WTC11 (cell line): ENCODE data around the gene POLR3H. TPM values are rescaled to one million over a fixed set of nuclear protein-coding genes. Genes with fewer than 3 reads are reported as not detected.

Experiments
- ATF1 ChIP-seq: sonication (generic); formaldehyde crosslinking; IDR thresholded peaks from 2 replicates; pipeline ENCODE4 v1.8.1; 2023; ENCODE audit warnings: mild to moderate bottlenecking, moderate library complexity, missing genetic modification reagents
- ELF4 ChIP-seq: sonication (generic); formaldehyde crosslinking; IDR thresholded peaks from 2 replicates; pipeline ENCODE4 v1.8.1; 2022; ENCODE audit warnings: low read depth, mild to moderate bottlenecking, moderate library complexity, missing genetic modification reagents
- FOXJ3 ChIP-seq: sonication (generic); formaldehyde crosslinking; IDR thresholded peaks from 2 replicates; pipeline ENCODE4 v1.9.0; 2021; ENCODE audit warnings: missing genetic modification reagents, mild to moderate bottlenecking, borderline replicate concordance
- GTF2I ChIP-seq: fragments of 250-450 bp; sonication (Bioruptor Pico); conservative IDR thresholded peaks from 2 replicates; pipeline ENCODE4 v1.4.0; 2021; ENCODE audit warnings: mild to moderate bottlenecking
- HMGA2 ChIP-seq: fragments of 250-450 bp; sonication (Bioruptor Pico); IDR thresholded peaks from 2 replicates; pipeline ENCODE4 v1.4.0; 2021; ENCODE audit warnings: mild to moderate bottlenecking, moderate library complexity
- IRF2 ChIP-seq: sonication (generic); formaldehyde crosslinking; IDR thresholded peaks from 2 replicates; pipeline ENCODE4 v1.8.0; 2022; ENCODE audit warnings: low read depth, missing genetic modification reagents, borderline replicate concordance
- MXD4 ChIP-seq: fragments of 250-450 bp; sonication (Bioruptor Pico); IDR thresholded peaks from 2 replicates; pipeline ENCODE4 v1.8.0; 2021; ENCODE audit warnings: mild to moderate bottlenecking, moderate library complexity, borderline replicate concordance
- MYBL2 ChIP-seq: sonication (generic); formaldehyde crosslinking; IDR thresholded peaks from 2 replicates; pipeline ENCODE4 v1.8.1; 2023; ENCODE audit warnings: mild to moderate bottlenecking, moderate library complexity, missing genetic modification reagents
- NR1H2 ChIP-seq: sonication (generic); formaldehyde crosslinking; IDR thresholded peaks from 2 replicates; pipeline ENCODE4 v1.9.0; 2021; ENCODE audit warnings: mild to moderate bottlenecking, moderate library complexity, missing genetic modification reagents
- PRRX2 ChIP-seq: fragments of 250-450 bp; sonication (Bioruptor Pico); IDR thresholded peaks from 2 replicates; pipeline ENCODE4 v1.8.0; 2021; ENCODE audit warnings: mild to moderate bottlenecking
- RORB ChIP-seq: fragments of 250-450 bp; sonication (Bioruptor Pico); IDR thresholded peaks from 2 replicates; pipeline ENCODE4 v1.9.0; 2021; ENCODE audit warnings: mild to moderate bottlenecking
- SOX15 ChIP-seq: fragments of 250-450 bp; sonication (Bioruptor Pico); IDR thresholded peaks from 2 replicates; pipeline ENCODE4 v1.9.0; 2021; ENCODE audit warnings: mild to moderate bottlenecking
- TCF7 ChIP-seq: sonication (generic); formaldehyde crosslinking; IDR thresholded peaks from 2 replicates; pipeline ENCODE4 v1.8.0; 2022; ENCODE audit warnings: mild to moderate bottlenecking, low read depth, missing genetic modification reagents, moderate library complexity
- ZNF396 ChIP-seq: fragments of 250-450 bp; sonication (Bioruptor Pico); IDR thresholded peaks from 2 replicates; pipeline ENCODE4 v1.8.0; 2021; ENCODE audit warnings: mild to moderate bottlenecking, moderate library complexity, borderline replicate concordance
- ZNF423 ChIP-seq: fragments of 250-450 bp; sonication (Bioruptor Pico); IDR thresholded peaks from 2 replicates; pipeline ENCODE4 v2.1.2; 2022; ENCODE audit warnings: mild to moderate bottlenecking, moderate library complexity
- total RNA-seq: library from RNA; stranded (reverse); gene quantifications from 3 replicates; pipeline ENCODE4 v1.2.3, GENCODE V29; 2021
- TF ChIP-seq, protein P1 (sequence below): sonication (generic); formaldehyde crosslinking; IDR thresholded peaks from 2 replicates; pipeline ENCODE4 v1.8.1; 2023; ENCODE audit warnings: mild to moderate bottlenecking, missing genetic modification reagents
- TF ChIP-seq, protein P2 (sequence below): sonication (generic); formaldehyde crosslinking; IDR thresholded peaks from 2 replicates; pipeline ENCODE4 v1.8.0; 2022; ENCODE audit warnings: mild to moderate bottlenecking, missing genetic modification reagents
- TF ChIP-seq, protein P3 (sequence below): sonication (generic); formaldehyde crosslinking; IDR thresholded peaks from 2 replicates; pipeline ENCODE4 v1.8.0; 2023; ENCODE audit warnings: mild to moderate bottlenecking, missing genetic modification reagents
- TF ChIP-seq, protein P4 (sequence below): sonication (generic); formaldehyde crosslinking; IDR thresholded peaks from 2 replicates; pipeline ENCODE4 v1.8.1; 2022; ENCODE audit warnings: missing genetic modification reagents, borderline replicate concordance
- TF ChIP-seq, protein P5 (sequence below): sonication (generic); formaldehyde crosslinking; IDR thresholded peaks from 2 replicates; pipeline ENCODE4 v1.8.0; 2022; ENCODE audit warnings: mild to moderate bottlenecking, missing genetic modification reagents
- TF ChIP-seq, protein P6 (sequence below): sonication (generic); formaldehyde crosslinking; IDR thresholded peaks from 2 replicates; pipeline ENCODE4 v1.8.0; 2022; ENCODE audit warnings: mild to moderate bottlenecking, missing genetic modification reagents
- TF ChIP-seq, protein P7 (sequence below): fragments of 250-450 bp; sonication (Bioruptor Pico); conservative IDR thresholded peaks from 2 replicates; pipeline ENCODE4 v1.9.0; 2021; ENCODE audit warnings: mild to moderate bottlenecking
- TF ChIP-seq, protein P8 (sequence below): fragments of 250-450 bp; sonication (Bioruptor Pico); IDR thresholded peaks from 2 replicates; pipeline ENCODE4 v2.1.2; 2022; ENCODE audit warnings: mild to moderate bottlenecking, moderate library complexity
- TF ChIP-seq, protein P9 (sequence below): sonication (generic); formaldehyde crosslinking; IDR thresholded peaks from 2 replicates; pipeline ENCODE4 v1.8.1; 2022; ENCODE audit warnings: low read depth, missing genetic modification reagents, borderline replicate concordance

Gene POLR3H
- total RNA-seq, 1 experiment from 2014 or later = 28.8 TPM

DNA sequence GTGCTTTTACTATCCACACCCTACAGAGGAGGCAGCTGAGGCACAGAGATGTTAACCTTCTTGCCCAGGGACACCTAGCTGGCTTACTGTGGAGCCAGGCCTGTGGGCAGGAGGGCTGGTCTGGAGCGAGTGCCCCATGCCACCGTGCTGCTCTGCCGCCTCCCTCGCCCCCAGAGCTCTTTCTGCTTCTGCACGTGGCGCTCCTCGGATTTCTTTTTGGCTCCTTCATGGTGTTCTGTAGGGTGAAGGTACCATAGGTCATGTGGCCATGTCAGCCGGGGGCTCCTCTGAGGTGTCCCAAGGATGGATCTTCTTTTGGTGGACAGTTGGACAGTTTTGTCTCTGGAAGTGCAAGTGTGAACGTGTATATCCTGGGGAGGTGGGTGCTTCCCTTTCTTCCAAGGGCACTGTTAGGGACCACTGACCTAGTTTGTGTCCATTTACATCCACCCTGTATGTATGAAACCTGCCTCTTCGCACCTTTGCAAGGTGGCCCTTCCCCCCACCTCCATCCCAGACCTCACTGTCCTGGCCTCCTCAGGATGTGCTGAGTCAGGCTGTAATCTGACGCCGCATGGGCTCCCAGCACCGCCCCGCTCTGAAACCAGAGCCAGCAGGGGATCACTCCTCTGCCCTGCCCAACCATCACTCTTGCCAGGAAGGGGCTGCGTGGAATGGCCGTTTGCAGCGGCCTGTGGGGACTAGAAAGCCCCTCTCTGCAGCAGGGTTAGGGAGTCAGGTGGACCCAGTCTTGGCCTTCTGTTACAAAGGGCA lies 31.7 kb downstream of the POLR3H start (continued):
- TF ChIP-seq, protein P1, sequence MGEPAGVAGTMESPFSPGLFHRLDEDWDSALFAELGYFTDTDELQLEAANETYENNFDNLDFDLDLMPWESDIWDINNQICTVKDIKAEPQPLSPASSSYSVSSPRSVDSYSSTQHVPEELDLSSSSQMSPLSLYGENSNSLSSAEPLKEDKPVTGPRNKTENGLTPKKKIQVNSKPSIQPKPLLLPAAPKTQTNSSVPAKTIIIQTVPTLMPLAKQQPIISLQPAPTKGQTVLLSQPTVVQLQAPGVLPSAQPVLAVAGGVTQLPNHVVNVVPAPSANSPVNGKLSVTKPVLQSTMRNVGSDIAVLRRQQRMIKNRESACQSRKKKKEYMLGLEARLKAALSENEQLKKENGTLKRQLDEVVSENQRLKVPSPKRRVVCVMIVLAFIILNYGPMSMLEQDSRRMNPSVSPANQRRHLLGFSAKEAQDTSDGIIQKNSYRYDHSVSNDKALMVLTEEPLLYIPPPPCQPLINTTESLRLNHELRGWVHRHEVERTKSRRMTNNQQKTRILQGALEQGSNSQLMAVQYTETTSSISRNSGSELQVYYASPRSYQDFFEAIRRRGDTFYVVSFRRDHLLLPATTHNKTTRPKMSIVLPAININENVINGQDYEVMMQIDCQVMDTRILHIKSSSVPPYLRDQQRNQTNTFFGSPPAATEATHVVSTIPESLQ (CRISPR knock-in tag) = no peak
- TF ChIP-seq MYBL2 (no peak), FOXJ3 (CRISPR knock-in tag) (no peak), ELF4 (CRISPR knock-in tag) (no peak), TCF7 (CRISPR knock-in tag) (no peak), MXD4 (no peak), HMGA2 (CRISPR knock-in tag) (no peak), ZNF423 (CRISPR knock-in tag) (no peak), ZNF396 (CRISPR knock-in tag) (no peak), PRRX2 (CRISPR knock-in tag) (no peak), IRF2 (CRISPR knock-in tag) (no peak), SOX15 (no peak), NR1H2 (no peak), ATF1 (CRISPR knock-in tag) (no peak), GTF2I (no peak), RORB (CRISPR knock-in tag) (no peak)
- TF ChIP-seq, protein P2, sequence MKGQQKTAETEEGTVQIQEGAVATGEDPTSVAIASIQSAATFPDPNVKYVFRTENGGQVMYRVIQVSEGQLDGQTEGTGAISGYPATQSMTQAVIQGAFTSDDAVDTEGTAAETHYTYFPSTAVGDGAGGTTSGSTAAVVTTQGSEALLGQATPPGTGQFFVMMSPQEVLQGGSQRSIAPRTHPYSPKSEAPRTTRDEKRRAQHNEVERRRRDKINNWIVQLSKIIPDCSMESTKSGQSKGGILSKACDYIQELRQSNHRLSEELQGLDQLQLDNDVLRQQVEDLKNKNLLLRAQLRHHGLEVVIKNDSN (CRISPR knock-in tag) = no peak
- TF ChIP-seq, protein P3, sequence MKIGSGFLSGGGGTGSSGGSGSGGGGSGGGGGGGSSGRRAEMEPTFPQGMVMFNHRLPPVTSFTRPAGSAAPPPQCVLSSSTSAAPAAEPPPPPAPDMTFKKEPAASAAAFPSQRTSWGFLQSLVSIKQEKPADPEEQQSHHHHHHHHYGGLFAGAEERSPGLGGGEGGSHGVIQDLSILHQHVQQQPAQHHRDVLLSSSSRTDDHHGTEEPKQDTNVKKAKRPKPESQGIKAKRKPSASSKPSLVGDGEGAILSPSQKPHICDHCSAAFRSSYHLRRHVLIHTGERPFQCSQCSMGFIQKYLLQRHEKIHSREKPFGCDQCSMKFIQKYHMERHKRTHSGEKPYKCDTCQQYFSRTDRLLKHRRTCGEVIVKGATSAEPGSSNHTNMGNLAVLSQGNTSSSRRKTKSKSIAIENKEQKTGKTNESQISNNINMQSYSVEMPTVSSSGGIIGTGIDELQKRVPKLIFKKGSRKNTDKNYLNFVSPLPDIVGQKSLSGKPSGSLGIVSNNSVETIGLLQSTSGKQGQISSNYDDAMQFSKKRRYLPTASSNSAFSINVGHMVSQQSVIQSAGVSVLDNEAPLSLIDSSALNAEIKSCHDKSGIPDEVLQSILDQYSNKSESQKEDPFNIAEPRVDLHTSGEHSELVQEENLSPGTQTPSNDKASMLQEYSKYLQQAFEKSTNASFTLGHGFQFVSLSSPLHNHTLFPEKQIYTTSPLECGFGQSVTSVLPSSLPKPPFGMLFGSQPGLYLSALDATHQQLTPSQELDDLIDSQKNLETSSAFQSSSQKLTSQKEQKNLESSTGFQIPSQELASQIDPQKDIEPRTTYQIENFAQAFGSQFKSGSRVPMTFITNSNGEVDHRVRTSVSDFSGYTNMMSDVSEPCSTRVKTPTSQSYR = peak; percentile 98
- TF ChIP-seq, protein P4, sequence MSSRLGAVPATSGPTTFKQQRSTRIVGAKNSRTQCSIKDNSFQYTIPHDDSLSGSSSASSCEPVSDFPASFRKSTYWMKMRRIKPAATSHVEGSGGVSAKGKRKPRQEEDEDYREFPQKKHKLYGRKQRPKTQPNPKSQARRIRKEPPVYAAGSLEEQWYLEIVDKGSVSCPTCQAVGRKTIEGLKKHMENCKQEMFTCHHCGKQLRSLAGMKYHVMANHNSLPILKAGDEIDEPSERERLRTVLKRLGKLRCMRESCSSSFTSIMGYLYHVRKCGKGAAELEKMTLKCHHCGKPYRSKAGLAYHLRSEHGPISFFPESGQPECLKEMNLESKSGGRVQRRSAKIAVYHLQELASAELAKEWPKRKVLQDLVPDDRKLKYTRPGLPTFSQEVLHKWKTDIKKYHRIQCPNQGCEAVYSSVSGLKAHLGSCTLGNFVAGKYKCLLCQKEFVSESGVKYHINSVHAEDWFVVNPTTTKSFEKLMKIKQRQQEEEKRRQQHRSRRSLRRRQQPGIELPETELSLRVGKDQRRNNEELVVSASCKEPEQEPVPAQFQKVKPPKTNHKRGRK (CRISPR knock-in tag) = no peak
- TF ChIP-seq, protein P5, sequence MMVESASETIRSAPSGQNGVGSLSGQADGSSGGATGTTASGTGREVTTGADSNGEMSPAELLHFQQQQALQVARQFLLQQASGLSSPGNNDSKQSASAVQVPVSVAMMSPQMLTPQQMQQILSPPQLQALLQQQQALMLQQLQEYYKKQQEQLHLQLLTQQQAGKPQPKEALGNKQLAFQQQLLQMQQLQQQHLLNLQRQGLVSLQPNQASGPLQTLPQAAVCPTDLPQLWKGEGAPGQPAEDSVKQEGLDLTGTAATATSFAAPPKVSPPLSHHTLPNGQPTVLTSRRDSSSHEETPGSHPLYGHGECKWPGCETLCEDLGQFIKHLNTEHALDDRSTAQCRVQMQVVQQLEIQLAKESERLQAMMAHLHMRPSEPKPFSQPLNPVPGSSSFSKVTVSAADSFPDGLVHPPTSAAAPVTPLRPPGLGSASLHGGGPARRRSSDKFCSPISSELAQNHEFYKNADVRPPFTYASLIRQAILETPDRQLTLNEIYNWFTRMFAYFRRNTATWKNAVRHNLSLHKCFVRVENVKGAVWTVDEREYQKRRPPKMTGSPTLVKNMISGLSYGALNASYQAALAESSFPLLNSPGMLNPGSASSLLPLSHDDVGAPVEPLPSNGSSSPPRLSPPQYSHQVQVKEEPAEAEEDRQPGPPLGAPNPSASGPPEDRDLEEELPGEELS (CRISPR knock-in tag) = peak; percentile 84; the same call in 1 of the 2 replicates
- TF ChIP-seq, protein P6, sequence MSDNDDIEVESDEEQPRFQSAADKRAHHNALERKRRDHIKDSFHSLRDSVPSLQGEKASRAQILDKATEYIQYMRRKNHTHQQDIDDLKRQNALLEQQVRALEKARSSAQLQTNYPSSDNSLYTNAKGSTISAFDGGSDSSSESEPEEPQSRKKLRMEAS (CRISPR knock-in tag) = peak; percentile 98
- TF ChIP-seq, protein P7, sequence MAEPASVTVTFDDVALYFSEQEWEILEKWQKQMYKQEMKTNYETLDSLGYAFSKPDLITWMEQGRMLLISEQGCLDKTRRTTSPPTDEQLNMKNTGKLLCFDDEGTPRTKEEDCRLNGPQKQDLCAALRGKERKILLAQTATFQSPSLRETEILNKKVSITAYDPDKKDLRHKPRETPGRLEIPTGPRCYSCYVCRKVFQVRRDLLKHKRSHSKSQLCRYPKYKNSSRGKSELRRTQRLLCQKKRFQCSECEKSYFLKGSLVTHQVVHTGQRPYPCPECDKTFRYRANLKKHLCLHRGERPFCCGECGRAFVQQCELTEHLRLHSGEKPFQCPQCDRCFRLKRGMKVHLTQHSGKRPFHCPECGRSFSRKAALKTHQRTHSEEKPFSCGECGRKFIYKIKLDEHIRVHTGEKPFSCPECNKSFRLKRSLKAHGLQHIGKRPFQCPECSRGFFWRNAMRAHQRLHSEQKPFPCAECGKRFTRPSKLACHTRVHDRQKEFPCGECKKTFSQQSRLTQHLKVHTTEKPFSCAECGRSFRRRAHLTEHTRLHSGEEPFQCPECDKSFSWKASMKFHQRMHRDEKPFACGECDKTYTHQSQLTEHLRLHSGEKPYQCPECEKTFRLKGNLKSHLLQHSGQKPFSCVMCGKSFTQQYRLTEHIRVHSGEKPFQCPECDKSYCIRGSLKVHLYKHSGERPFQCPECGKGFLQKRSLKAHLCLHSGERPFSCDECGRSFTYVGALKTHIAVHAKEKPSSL (CRISPR knock-in tag) = no peak
- TF ChIP-seq, protein P8, sequence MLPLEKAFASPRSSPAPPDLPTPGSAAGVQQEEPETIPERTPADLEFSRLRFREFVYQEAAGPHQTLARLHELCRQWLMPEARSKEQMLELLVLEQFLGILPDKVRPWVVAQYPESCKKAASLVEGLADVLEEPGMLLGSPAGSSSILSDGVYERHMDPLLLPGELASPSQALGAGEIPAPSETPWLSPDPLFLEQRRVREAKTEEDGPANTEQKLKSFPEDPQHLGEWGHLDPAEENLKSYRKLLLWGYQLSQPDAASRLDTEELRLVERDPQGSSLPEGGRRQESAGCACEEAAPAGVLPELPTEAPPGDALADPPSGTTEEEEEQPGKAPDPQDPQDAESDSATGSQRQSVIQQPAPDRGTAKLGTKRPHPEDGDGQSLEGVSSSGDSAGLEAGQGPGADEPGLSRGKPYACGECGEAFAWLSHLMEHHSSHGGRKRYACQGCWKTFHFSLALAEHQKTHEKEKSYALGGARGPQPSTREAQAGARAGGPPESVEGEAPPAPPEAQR (CRISPR knock-in tag) = no peak
- TF ChIP-seq, protein P9, sequence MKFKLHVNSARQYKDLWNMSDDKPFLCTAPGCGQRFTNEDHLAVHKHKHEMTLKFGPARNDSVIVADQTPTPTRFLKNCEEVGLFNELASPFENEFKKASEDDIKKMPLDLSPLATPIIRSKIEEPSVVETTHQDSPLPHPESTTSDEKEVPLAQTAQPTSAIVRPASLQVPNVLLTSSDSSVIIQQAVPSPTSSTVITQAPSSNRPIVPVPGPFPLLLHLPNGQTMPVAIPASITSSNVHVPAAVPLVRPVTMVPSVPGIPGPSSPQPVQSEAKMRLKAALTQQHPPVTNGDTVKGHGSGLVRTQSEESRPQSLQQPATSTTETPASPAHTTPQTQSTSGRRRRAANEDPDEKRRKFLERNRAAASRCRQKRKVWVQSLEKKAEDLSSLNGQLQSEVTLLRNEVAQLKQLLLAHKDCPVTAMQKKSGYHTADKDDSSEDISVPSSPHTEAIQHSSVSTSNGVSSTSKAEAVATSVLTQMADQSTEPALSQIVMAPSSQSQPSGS (CRISPR knock-in tag) = no peak
